ENCODE data around the gene NRIP1.

NRIP1 gene

DNA sequence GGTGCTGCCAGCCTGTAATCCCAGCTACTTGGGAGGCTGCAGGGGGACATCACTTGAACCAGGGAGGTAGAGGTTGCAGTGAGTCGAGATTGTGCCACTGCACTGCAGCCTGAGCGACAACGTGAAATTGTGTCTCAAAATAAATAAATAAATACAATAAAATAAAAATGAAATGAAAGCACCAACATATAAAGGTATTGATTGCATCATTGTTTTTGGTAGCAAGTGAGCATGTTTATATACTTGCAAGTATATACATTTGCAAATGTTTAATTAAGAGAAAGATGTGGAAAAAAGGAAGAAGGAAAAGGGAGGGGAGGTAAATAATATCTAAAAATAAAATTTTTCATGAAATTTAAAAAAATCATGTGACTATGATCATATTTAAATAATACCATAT is 32.8 kb upstream of the NRIP1 start:
- TF ChIP-seq CTCF (IDR thresholded peaks at IDR 0.05; ENCODE audit: control insufficient read depth, insufficient read depth, low read depth, low read length, missing control alignments): no peak
- no peak for DNase-seq (ENCODE audit: low read depth)
- H3K4me3 ChIP-seq (ENCODE audit: control insufficient read depth, low read depth, low read length): no peak overlapping the region

GRCh38 chr21:15096146-15096545 is 31.3 kb upstream of the NRIP1 start:
- DNase-seq (ENCODE audit: low read depth): no peak
- no peak for TF ChIP-seq CTCF (IDR thresholded peaks at IDR 0.05; ENCODE audit: control insufficient read depth, insufficient read depth, low read depth, low read length, missing control alignments)
- no peak overlapping the region for H3K4me3 ChIP-seq (ENCODE audit: control insufficient read depth, low read depth, low read length)

DNA sequence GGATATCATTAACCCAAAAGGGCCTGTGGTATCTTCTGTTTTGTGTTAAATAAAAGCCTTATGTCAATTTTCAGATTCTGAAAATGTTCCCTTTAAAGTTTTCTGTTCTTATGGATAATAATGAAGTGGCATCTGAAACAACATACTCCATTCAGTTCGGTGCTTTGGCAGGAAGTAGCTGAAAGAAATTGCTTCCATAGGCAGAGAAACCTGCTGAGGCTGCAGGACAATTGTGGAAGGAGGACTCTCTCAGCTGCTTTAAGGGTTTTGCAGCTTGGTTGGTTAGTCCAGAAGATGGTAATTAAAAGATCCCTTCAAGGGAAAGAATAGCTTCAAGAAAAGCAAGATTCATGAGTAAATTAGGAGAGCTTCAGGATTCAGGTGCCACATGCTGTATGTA is 30.5 kb upstream of the NRIP1 start:
- DNase-seq (ENCODE audit: low read depth): no peak
- no peak for TF ChIP-seq CTCF (IDR thresholded peaks at IDR 0.05; ENCODE audit: control insufficient read depth, insufficient read depth, low read depth, low read length, missing control alignments)
- no peak overlapping the region for H3K4me3 ChIP-seq (ENCODE audit: control insufficient read depth, low read depth, low read length)

DNA sequence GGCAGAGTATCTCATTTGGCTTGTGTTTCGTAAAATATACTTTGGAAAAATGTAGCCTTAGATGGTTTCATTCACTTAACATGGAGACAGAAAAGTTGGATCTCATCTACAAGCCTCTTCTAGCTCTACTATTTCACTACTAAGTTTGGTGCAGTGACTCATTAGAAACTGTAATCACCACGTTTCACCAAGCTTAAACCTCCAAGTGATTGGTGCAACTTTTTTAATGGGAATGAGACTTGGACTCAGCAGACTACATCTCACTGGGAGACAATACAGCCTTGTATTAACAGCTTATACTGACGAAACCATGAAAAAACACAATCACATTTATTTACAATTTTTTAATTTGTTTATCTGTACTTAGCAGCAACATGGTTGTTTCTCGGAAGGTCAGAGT is 29.9 kb upstream of the NRIP1 start:
- DNase-seq (ENCODE audit: low read depth): no peak
- no peak for TF ChIP-seq CTCF (IDR thresholded peaks at IDR 0.05; ENCODE audit: control insufficient read depth, insufficient read depth, low read depth, low read length, missing control alignments)
- H3K4me3 ChIP-seq (ENCODE audit: control insufficient read depth, low read depth, low read length): no peak overlapping the region

GRCh38 chr21:15093216-15093615 is 28.4 kb upstream of the NRIP1 start:
- no peak overlapping the region for H3K4me3 ChIP-seq (ENCODE audit: control insufficient read depth, low read depth, low read length)
- no peak for DNase-seq (ENCODE audit: low read depth)
- no peak for TF ChIP-seq CTCF (IDR thresholded peaks at IDR 0.05; ENCODE audit: control insufficient read depth, insufficient read depth, low read depth, low read length, missing control alignments)

GRCh38 chr21:15092745-15093144 is 27.9 kb upstream of the NRIP1 start:
- DNase-seq (ENCODE audit: low read depth): no peak
- TF ChIP-seq CTCF (IDR thresholded peaks at IDR 0.05; ENCODE audit: control insufficient read depth, insufficient read depth, low read depth, low read length, missing control alignments): no peak
- no peak overlapping the region for H3K4me3 ChIP-seq (ENCODE audit: control insufficient read depth, low read depth, low read length)

GRCh38 chr21:15090390-15090789 is 25.6 kb upstream of the NRIP1 start:
- H3K4me3 ChIP-seq (ENCODE audit: control insufficient read depth, low read depth, low read length): no peak overlapping the region
- no peak for TF ChIP-seq CTCF (IDR thresholded peaks at IDR 0.05; ENCODE audit: control insufficient read depth, insufficient read depth, low read depth, low read length, missing control alignments)
- DNase-seq (ENCODE audit: low read depth): no peak
